ENCODE results near the gene MRPS15.

DNA sequence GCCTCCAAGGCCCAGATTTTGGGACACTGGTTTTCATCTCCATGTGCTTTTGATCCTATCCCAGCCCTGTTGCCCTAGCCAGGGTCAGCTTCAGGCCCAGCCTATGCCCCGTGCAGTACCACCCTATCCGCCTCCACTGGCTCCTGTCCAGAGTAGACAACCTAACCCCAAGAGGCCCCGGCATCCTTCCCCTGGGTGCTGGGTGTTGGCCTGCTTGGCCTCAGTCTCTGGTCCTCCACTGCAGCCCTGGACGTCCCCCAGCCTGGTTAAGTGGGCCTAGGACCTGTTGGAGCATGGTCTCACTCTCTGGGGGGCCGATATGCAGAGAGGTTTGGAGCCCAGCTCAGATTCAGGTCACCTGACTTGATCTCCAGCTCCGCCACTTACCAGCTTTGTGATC, 16.9 kb upstream of the MRPS15 start:
- TF ChIP-seq, protein P1, sequence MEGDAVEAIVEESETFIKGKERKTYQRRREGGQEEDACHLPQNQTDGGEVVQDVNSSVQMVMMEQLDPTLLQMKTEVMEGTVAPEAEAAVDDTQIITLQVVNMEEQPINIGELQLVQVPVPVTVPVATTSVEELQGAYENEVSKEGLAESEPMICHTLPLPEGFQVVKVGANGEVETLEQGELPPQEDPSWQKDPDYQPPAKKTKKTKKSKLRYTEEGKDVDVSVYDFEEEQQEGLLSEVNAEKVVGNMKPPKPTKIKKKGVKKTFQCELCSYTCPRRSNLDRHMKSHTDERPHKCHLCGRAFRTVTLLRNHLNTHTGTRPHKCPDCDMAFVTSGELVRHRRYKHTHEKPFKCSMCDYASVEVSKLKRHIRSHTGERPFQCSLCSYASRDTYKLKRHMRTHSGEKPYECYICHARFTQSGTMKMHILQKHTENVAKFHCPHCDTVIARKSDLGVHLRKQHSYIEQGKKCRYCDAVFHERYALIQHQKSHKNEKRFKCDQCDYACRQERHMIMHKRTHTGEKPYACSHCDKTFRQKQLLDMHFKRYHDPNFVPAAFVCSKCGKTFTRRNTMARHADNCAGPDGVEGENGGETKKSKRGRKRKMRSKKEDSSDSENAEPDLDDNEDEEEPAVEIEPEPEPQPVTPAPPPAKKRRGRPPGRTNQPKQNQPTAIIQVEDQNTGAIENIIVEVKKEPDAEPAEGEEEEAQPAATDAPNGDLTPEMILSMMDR (IDR thresholded peaks at IDR 0.05 in 8 of 11, conservative IDR thresholded peaks at IDR 0.05 in 3 of 11): no peak
- TF ChIP-seq POLR2A (IDR thresholded peaks at IDR 0.05): no peak

Data from spleen (tissue), 7 donors.